HEK293 (cell line): ENCODE data around the gene POLR1G.

Source experiments
- BCL11A ChIP-seq: fragments of 450-650 bp; formaldehyde crosslinking; IDR thresholded peaks from 2 replicates; pipeline ENCODE4 v1.5.1; 2016; ENCODE audit warnings: low read depth, missing biosample characterization, missing genetic modification characterization
- CTCF ChIP-seq: fragments of 450-650 bp; formaldehyde crosslinking; IDR thresholded peaks from 2 replicates; pipeline ENCODE4 v1.5.1; 2016; ENCODE audit warnings: missing biosample characterization, missing genetic modification characterization
- EGR2 ChIP-seq: fragments of 450-650 bp; formaldehyde crosslinking; IDR thresholded peaks from 2 replicates; pipeline ENCODE4 v1.5.1; 2016; ENCODE audit warnings: low read depth, missing biosample characterization, missing genetic modification characterization
- KLF1 ChIP-seq: fragments of 450-650 bp; formaldehyde crosslinking; IDR thresholded peaks from 2 replicates; pipeline ENCODE4 v1.5.1; 2016; ENCODE audit warnings: missing biosample characterization, missing genetic modification characterization
- KLF8 ChIP-seq: fragments of 450-650 bp; formaldehyde crosslinking; IDR thresholded peaks from 2 replicates; pipeline ENCODE4 v1.5.1; 2016; ENCODE audit warnings: missing biosample characterization, missing genetic modification characterization
- MZF1 ChIP-seq: fragments of 450-650 bp; formaldehyde crosslinking; IDR thresholded peaks from 2 replicates; pipeline ENCODE4 v1.5.1; 2017; ENCODE audit warnings: missing biosample characterization, missing genetic modification characterization, borderline replicate concordance
- OVOL3 ChIP-seq: fragments of 450-650 bp; formaldehyde crosslinking; IDR thresholded peaks from 2 replicates; pipeline ENCODE4 v1.5.1; 2016; ENCODE audit warnings: missing biosample characterization, missing genetic modification characterization
- SP2 ChIP-seq: fragments of 450-650 bp; formaldehyde crosslinking; IDR thresholded peaks from 2 replicates; pipeline ENCODE4 v1.5.1; 2016; ENCODE audit warnings: missing biosample characterization, missing genetic modification characterization
- ZBTB17 ChIP-seq: fragments of 450-650 bp; formaldehyde crosslinking; IDR thresholded peaks from 2 replicates; pipeline ENCODE4 v1.5.1; 2016; ENCODE audit warnings: missing biosample characterization, missing genetic modification characterization
- ZBTB20 ChIP-seq: fragments of 450-650 bp; formaldehyde crosslinking; IDR thresholded peaks from 2 replicates; pipeline ENCODE4 v1.5.1; 2016; ENCODE audit warnings: missing biosample characterization, missing genetic modification characterization
- ZBTB8A ChIP-seq: fragments of 450-650 bp; formaldehyde crosslinking; IDR thresholded peaks from 2 replicates; pipeline ENCODE4 v1.5.1; 2016; ENCODE audit warnings: missing biosample characterization, missing genetic modification characterization
- ZEB2 ChIP-seq: fragments of 450-650 bp; formaldehyde crosslinking; IDR thresholded peaks from 2 replicates; pipeline ENCODE4 v1.5.1; 2016; ENCODE audit warnings: missing biosample characterization, missing genetic modification characterization
- ZIC2 ChIP-seq: fragments of 450-650 bp; formaldehyde crosslinking; IDR thresholded peaks from 2 replicates; pipeline ENCODE4 v1.5.1; 2016; ENCODE audit warnings: missing biosample characterization, missing genetic modification characterization
- ZNF16 ChIP-seq: fragments of 450-650 bp; formaldehyde crosslinking; IDR thresholded peaks from 2 replicates; pipeline ENCODE4 v1.5.1; 2016; ENCODE audit warnings: low read depth, missing biosample characterization, missing genetic modification characterization
- ZNF366 ChIP-seq: fragments of 450-650 bp; formaldehyde crosslinking; conservative IDR thresholded peaks from 2 replicates; pipeline ENCODE4 v1.5.1; 2016; ENCODE audit warnings: missing biosample characterization, missing genetic modification characterization
- ZNF398 ChIP-seq: fragments of 450-650 bp; formaldehyde crosslinking; IDR thresholded peaks from 2 replicates; pipeline ENCODE4 v1.5.1; 2017; ENCODE audit warnings: missing biosample characterization, missing genetic modification characterization
- ZNF423 ChIP-seq: fragments of 450-650 bp; formaldehyde crosslinking; IDR thresholded peaks from 2 replicates; pipeline ENCODE4 v1.5.1; 2016; ENCODE audit warnings: missing biosample characterization, missing genetic modification characterization
- ZNF449 ChIP-seq: fragments of 450-650 bp; formaldehyde crosslinking; IDR thresholded peaks from 2 replicates; pipeline ENCODE4 v1.5.1; 2017; ENCODE audit warnings: missing biosample characterization, mild to moderate bottlenecking, missing genetic modification characterization, moderate library complexity
- ZNF645 ChIP-seq: fragments of 450-650 bp; formaldehyde crosslinking; IDR thresholded peaks from 2 replicates; pipeline ENCODE4; 2016; ENCODE audit warnings: missing biosample characterization, missing genetic modification characterization
- ZNF837 ChIP-seq: fragments of 450-650 bp; formaldehyde crosslinking; IDR thresholded peaks from 2 replicates; pipeline ENCODE4 v1.5.1; 2016; ENCODE audit warnings: missing biosample characterization, missing genetic modification characterization
- ZNF843 ChIP-seq: fragments of 450-650 bp; formaldehyde crosslinking; IDR thresholded peaks from 2 replicates; pipeline ENCODE4 v1.5.1; 2016; ENCODE audit warnings: missing biosample characterization, missing genetic modification characterization
- TF ChIP-seq, protein P1 (sequence below): fragments of 450-650 bp; formaldehyde crosslinking; IDR thresholded peaks from 2 replicates; pipeline ENCODE4 v1.5.1; 2017; ENCODE audit warnings: missing biosample characterization, missing genetic modification characterization
- TF ChIP-seq, protein P2 (sequence below): fragments of 450-650 bp; formaldehyde crosslinking; IDR thresholded peaks from 2 replicates; pipeline ENCODE4 v1.5.1; 2016; ENCODE audit warnings: missing biosample characterization, missing genetic modification characterization
- TF ChIP-seq, protein P3 (sequence below): fragments of 450-650 bp; formaldehyde crosslinking; IDR thresholded peaks from 2 replicates; pipeline ENCODE4 v1.5.1; 2016; ENCODE audit warnings: missing biosample characterization, missing genetic modification characterization
- TF ChIP-seq, protein P4 (sequence below): fragments of 450-650 bp; formaldehyde crosslinking; IDR thresholded peaks from 2 replicates; pipeline ENCODE4 v1.5.1; 2016; ENCODE audit warnings: missing biosample characterization, missing genetic modification characterization

The POLR1G gene

GRCh38 chr19:45402298-45403061, 4.0 kb upstream of the POLR1G start (continued):
- TF ChIP-seq ZNF645 (tag by site-specific recombination) (no peak), ZEB2 (tag by site-specific recombination) (peak; percentile 22; the same call in 1 of the 2 replicates), ZNF449 (tag by site-specific recombination) (no peak), ZNF16 (tag by site-specific recombination) (no peak), ZIC2 (tag by site-specific recombination) (peak; percentile 64), ZBTB20 (tag by site-specific recombination) (peak; percentile 88), MZF1 (tag by site-specific recombination) (peak; percentile 56; the same call in 1 of the 2 replicates), BCL11A (tag by site-specific recombination) (0 out of 2 replicates have a peak, but pooled peaks have one; percentile 12), ZBTB8A (peak; percentile 33; the same call in 1 of the 2 replicates), KLF1 (tag by site-specific recombination) (peak; percentile 98), CTCF (tag by site-specific recombination) (0 out of 2 replicates have a peak, but pooled peaks have one; percentile 22), ZBTB17 (tag by site-specific recombination) (no peak), ZNF843 (0 out of 2 replicates have a peak, but pooled peaks have one; percentile 23), OVOL3 (tag by site-specific recombination) (no peak), SP2 (peak; percentile 35; the same call in 1 of the 2 replicates), ZNF366 (no peak), KLF8 (tag by site-specific recombination) (peak; percentile 63; the same call in 1 of the 2 replicates), ZNF423 (tag by site-specific recombination) (peak; percentile 49), ZNF837 (tag by site-specific recombination) (no peak), EGR2 (tag by site-specific recombination) (peak; percentile 47; the same call in 1 of the 2 replicates), ZNF398 (tag by site-specific recombination) (no peak)
- TF ChIP-seq, protein P1, sequence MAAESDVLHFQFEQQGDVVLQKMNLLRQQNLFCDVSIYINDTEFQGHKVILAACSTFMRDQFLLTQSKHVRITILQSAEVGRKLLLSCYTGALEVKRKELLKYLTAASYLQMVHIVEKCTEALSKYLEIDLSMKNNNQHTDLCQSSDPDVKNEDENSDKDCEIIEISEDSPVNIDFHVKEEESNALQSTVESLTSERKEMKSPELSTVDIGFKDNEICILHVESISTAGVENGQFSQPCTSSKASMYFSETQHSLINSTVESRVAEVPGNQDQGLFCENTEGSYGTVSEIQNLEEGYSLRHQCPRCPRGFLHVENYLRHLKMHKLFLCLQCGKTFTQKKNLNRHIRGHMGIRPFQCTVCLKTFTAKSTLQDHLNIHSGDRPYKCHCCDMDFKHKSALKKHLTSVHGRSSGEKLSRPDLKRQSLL = peak; percentile 71; the same call in 1 of the 2 replicates
- TF ChIP-seq, protein P2, sequence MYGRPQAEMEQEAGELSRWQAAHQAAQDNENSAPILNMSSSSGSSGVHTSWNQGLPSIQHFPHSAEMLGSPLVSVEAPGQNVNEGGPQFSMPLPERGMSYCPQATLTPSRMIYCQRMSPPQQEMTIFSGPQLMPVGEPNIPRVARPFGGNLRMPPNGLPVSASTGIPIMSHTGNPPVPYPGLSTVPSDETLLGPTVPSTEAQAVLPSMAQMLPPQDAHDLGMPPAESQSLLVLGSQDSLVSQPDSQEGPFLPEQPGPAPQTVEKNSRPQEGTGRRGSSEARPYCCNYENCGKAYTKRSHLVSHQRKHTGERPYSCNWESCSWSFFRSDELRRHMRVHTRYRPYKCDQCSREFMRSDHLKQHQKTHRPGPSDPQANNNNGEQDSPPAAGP (tag by site-specific recombination) = peak; percentile 73; the same call in 1 of the 2 replicates
- TF ChIP-seq, protein P3, sequence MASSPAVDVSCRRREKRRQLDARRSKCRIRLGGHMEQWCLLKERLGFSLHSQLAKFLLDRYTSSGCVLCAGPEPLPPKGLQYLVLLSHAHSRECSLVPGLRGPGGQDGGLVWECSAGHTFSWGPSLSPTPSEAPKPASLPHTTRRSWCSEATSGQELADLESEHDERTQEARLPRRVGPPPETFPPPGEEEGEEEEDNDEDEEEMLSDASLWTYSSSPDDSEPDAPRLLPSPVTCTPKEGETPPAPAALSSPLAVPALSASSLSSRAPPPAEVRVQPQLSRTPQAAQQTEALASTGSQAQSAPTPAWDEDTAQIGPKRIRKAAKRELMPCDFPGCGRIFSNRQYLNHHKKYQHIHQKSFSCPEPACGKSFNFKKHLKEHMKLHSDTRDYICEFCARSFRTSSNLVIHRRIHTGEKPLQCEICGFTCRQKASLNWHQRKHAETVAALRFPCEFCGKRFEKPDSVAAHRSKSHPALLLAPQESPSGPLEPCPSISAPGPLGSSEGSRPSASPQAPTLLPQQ (tag by site-specific recombination) = peak; percentile 68; the same call in 1 of the 2 replicates
- TF ChIP-seq, protein P4, sequence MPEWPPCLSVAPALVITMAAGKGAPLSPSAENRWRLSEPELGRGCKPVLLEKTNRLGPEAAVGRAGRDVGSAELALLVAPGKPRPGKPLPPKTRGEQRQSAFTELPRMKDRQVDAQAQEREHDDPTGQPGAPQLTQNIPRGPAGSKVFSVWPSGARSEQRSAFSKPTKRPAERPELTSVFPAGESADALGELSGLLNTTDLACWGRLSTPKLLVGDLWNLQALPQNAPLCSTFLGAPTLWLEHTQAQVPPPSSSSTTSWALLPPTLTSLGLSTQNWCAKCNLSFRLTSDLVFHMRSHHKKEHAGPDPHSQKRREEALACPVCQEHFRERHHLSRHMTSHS (tag by site-specific recombination) = no peak
